ENCODE results near the gene YTHDF1.

- TF ChIP-seq CTCF (IDR thresholded peaks at IDR 0.05; ENCODE audit: poor library complexity) (no peak), EZH2phosphoT487 (IDR thresholded peaks at IDR 0.05; ENCODE audit: low read depth, severe bottlenecking, unreplicated experiment) (no peak)
These were observed 38.3 kb upstream of the YTHDF1 start, which contains the start of gene NKAIN4 for GRCh38 chr20:63254232-63254605.

Measured in hepatocyte (in vitro differentiated cells).